ENCODE data around the gene ABCB1. TPM values are rescaled to one million over a fixed set of nuclear protein-coding genes. Genes with fewer than 3 reads are reported as not detected.

ABCB1 gene
- total and polyA plus RNA-seq, 2 of the 8 experiments (the other 6 are each of a cell fraction or from before 2014, with no cell fraction given) = 0.51 to 1.2 TPM

DNA sequence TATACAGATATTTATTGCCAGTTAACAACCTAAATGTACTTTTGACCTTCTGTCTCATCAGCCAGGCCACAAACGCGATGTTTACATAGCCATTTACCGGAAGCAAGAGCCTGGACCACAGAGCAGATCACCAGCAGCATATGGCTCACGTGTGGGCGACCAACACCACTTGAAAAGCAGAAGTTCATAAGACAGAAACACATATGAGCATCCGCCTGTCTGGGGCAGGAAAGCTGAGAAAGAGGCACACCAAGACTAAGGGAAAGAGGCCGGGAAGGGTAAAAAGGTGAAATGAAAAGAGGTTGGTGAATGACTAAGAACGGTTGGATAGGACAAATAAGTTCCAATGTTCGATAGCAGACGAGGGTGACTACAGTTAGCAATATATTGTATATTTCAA is 1.3 kb downstream of the ABCB1 start:
- CTCF ChIA-PET (ENCODE audit: partially characterized antibody) = interaction anchor here (0.7 to 1.9 kb wide), 6 partner anchors 12 to 73 kb away, joined by 3 to 7 read pairs (median 4); no protein-coding TSS in a partner anchor
- H3K27me3 ChIP-seq (replicated peaks in 1 of 4; ENCODE audit: control insufficient read depth in 3 of 4, extremely low read depth in 1 of 4, insufficient read depth in 3 of 4, low read length in 3 of 4) = peaks cover 5 to 21% (median 16%) of the 10 kb centered on the region in 4 experiments

More for the DNA sequence above, 1.3 kb downstream of the ABCB1 start:
- Histone ChIP-seq H3K9me3 (ENCODE audit: insufficient read depth in 2 of 2, low read depth in 1 of 2, low read length in 1 of 2) (no peaks in the 10 kb centered on the region), H4K5ac (ENCODE audit: insufficient read length, low read depth, low read length) (no peak overlapping the region), H3K79me1 (ENCODE audit: low read depth, low read length) (no peaks in the 10 kb centered on the region), H3K23me2 (ENCODE audit: low read depth, low read length) (peaks cover 6% of the 10 kb centered on the region), H3K56ac (replicated peaks; ENCODE audit: insufficient read length, low read depth, low read length) (no peak overlapping the region), H3K14ac (ENCODE audit: insufficient read length) (no peak overlapping the region), H4K91ac (replicated peaks; ENCODE audit: insufficient read length, low read length) (no peak overlapping the region), H3K4me3 (ENCODE audit: extremely low read depth in 1 of 4, insufficient read depth in 2 of 4, low read depth in 3 of 4, low read length in 4 of 4) (no peak overlapping the region), H4K20me1 (replicated peaks in 1 of 2; ENCODE audit: control insufficient read depth in 1 of 2, insufficient read depth in 2 of 2, low read length in 2 of 2) (peaks cover 0 to 2% of the 10 kb centered on the region in 2 experiments), H4K8ac (ENCODE audit: extremely low read depth, insufficient read depth, low read length) (no peak overlapping the region), H3K79me2 (ENCODE audit: control insufficient read depth in 1 of 2, insufficient read depth in 2 of 2, low read length in 2 of 2) (no peaks in the 10 kb centered on the region), H2BK20ac (ENCODE audit: low read length) (no peak overlapping the region), H3K18ac (ENCODE audit: extremely low read depth, low read length) (no peak overlapping the region), H3K4me2 (ENCODE audit: insufficient read depth in 1 of 2, low read depth in 2 of 2, low read length in 2 of 2) (no peak overlapping the region; a peak in 1 of 4 replicates), H2BK15ac (ENCODE audit: low read length) (no peak overlapping the region), H2BK12ac (ENCODE audit: low read depth, low read length) (no peak overlapping the region), H3K36me3 (ENCODE audit: control insufficient read depth in 2 of 4, insufficient read depth in 4 of 4, low read length in 3 of 4) (no peaks in the 10 kb centered on the region), H2BK120ac (replicated peaks; ENCODE audit: low read depth, low read length) (no peak overlapping the region), H3K9ac (replicated peaks in 1 of 4; ENCODE audit: extremely low read depth in 1 of 4, low read depth in 3 of 4, low read length in 3 of 4) (no peak overlapping the region), H2AFZ (ENCODE audit: low read length) (no peak overlapping the region), H3K4me1 (replicated peaks in 1 of 4; ENCODE audit: control insufficient read depth in 3 of 4, insufficient read depth in 4 of 4, low read length in 3 of 4) (peaks cover 0 to 4% (median 2%) of the 10 kb centered on the region in 4 experiments; a peak in 4 of 7 replicates), H2BK5ac (ENCODE audit: low read depth, low read length) (no peak overlapping the region), H3K4ac (replicated peaks; ENCODE audit: insufficient read length, low read depth, low read length) (no peak overlapping the region), H2AK5ac (ENCODE audit: low read depth, low read length) (no peak overlapping the region), H3K27ac (ENCODE audit: low read depth, low read length) (no peak overlapping the region), H3K23ac (ENCODE audit: insufficient read length) (no peak overlapping the region)
- no peak for FAIRE-seq
- WGBS, 2 experiments (ENCODE audit: extremely low coverage in 1 of 2, insufficient coverage in 1 of 2, insufficient read length in 1 of 2, insufficient replicate concordance in 2 of 2, low coverage in 1 of 2, low lambda C conversion rate in 2 of 2, missing lambda C conversion rate in 1 of 2) = 86% methylated on average over 10 of the region's 10 CpGs; no CpG with 5 or more reads in 1 of the 2 experiments
- TF ChIP-seq TBP (IDR thresholded peaks at IDR 0.05; ENCODE audit: low read depth, low read length) = no peak
- DNase-seq (ENCODE audit: low read depth in 1 of 2, low spot score in 2 of 2) = no peak
- POLR2A ChIA-PET (ENCODE audit: partially characterized antibody) = no interaction called here
